ENCODE measurements around the gene IGSF5.
"Not testable (repeated sequence)": the region's sequence is repeated elsewhere in the genome, so short reads cannot be mapped to it uniquely, and the experiment has no call there.

- not testable (repeated sequence) for TF ChIP-seq POLR2A (IDR thresholded peaks at IDR 0.05; ENCODE audit: low read length); GATA1 (IDR thresholded peaks at IDR 0.05; ENCODE audit: low read depth, low read length)
These were observed 5.5 kb upstream of the IGSF5 start for GRCh38 chr21:39739531-39739930.
